ENCODE data around the gene CCDC13. TPM values are rescaled to one million over a fixed set of nuclear protein-coding genes. Genes with fewer than 3 reads are reported as not detected.

The CCDC13 gene
- total and polyA plus RNA-seq, 2 of the 13 experiments (the other 11 are each of a cell fraction or from before 2014, with no cell fraction given): 0.22 to 0.51 TPM

DNA sequence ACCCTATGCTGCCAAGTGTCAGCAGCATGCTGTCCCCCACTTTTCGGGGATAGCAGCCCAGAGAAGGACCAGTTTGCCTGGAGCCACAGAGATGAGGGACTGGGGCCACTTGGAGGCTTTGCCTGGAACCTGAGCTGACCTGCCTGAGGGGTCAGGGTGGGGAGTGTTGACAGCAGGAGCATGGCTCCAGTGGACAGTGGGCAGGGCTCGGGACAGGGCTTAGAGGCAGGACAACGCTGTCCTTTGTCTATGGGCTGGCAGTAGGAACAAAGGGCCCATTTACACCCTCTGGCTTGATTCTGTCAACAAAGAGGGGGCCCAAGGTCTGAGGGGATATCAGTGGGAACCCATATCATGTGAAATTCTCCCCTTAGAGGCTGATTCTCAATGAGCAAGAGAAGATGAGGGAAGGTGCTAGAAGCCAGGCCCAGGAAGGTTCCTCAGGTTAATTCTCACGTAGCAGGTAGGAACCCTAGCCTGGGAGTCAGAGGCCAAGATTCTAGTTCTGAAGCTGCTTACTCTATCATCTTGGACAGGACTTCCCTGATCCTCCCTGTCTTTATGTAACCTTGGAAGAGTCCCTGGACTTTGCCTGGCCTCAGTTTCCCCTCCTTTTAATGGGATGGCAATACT, 40.7 kb downstream of the CCDC13 start (continued):
- TF ChIP-seq ZNF337 (CRISPR knock-in tag; IDR thresholded peaks at IDR 0.05; ENCODE audit: borderline replicate concordance, low read depth) (0 out of 2 replicates have a peak, but pooled peaks have one; percentile 28), ZNF543 (CRISPR knock-in tag; IDR thresholded peaks at IDR 0.05) (peak; percentile 81; the same call in 1 of the 2 replicates), CENPT (CRISPR knock-in tag; IDR thresholded peaks at IDR 0.05; ENCODE audit: low read depth) (no peak), ESRRA (CRISPR knock-in tag; IDR thresholded peaks at IDR 0.05; ENCODE audit: low read depth) (no peak; the same call in 1 of the 2 replicates), EEA1 (CRISPR knock-in tag; IDR thresholded peaks at IDR 0.05; ENCODE audit: borderline replicate concordance) (no peak), KDM4B (CRISPR knock-in tag; IDR thresholded peaks at IDR 0.05) (peak; percentile 20; the same call in 1 of the 2 replicates), CHD2 (IDR thresholded peaks at IDR 0.05; ENCODE audit: low read depth, low read length) (no peak), SNAPC2 (CRISPR knock-in tag; IDR thresholded peaks at IDR 0.05) (peak; percentile 80; the same call in 1 of the 2 replicates), ZNF768 (CRISPR knock-in tag; IDR thresholded peaks at IDR 0.05) (no peak), AHR (CRISPR knock-in tag; IDR thresholded peaks at IDR 0.05) (0 out of 2 replicates have a peak, but pooled peaks have one; percentile 63), GZF1 (CRISPR knock-in tag; IDR thresholded peaks at IDR 0.05) (no peak), LCORL (IDR thresholded peaks at IDR 0.05) (no peak), LCORL (CRISPR knock-in tag; IDR thresholded peaks at IDR 0.05) (peak; percentile 50; the same call in 1 of the 2 replicates), ZNF253 (CRISPR knock-in tag; IDR thresholded peaks at IDR 0.05; ENCODE audit: borderline replicate concordance) (no peak), ZNF678 (CRISPR knock-in tag; IDR thresholded peaks at IDR 0.05) (no peak), HIVEP1 (CRISPR knock-in tag; IDR thresholded peaks at IDR 0.05) (0 out of 2 replicates have a peak, but pooled peaks have one; percentile 33), XRCC5 (optimal IDR thresholded peaks at IDR 0.05; ENCODE audit: low read length) (peak; percentile 68), CBFB (CRISPR knock-in tag; IDR thresholded peaks at IDR 0.05) (0 out of 2 replicates have a peak, but pooled peaks have one; percentile 28), SETDB1 (CRISPR knock-in tag; IDR thresholded peaks at IDR 0.05; ENCODE audit: borderline replicate concordance) (no peak)
- TF ChIP-seq, protein P1, sequence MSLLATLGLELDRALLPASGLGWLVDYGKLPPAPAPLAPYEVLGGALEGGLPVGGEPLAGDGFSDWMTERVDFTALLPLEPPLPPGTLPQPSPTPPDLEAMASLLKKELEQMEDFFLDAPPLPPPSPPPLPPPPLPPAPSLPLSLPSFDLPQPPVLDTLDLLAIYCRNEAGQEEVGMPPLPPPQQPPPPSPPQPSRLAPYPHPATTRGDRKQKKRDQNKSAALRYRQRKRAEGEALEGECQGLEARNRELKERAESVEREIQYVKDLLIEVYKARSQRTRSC (CRISPR knock-in tag; IDR thresholded peaks at IDR 0.05; ENCODE audit: low read depth): 0 out of 2 replicates have a peak, but pooled peaks have one; percentile 42
- TF ChIP-seq, protein P2, sequence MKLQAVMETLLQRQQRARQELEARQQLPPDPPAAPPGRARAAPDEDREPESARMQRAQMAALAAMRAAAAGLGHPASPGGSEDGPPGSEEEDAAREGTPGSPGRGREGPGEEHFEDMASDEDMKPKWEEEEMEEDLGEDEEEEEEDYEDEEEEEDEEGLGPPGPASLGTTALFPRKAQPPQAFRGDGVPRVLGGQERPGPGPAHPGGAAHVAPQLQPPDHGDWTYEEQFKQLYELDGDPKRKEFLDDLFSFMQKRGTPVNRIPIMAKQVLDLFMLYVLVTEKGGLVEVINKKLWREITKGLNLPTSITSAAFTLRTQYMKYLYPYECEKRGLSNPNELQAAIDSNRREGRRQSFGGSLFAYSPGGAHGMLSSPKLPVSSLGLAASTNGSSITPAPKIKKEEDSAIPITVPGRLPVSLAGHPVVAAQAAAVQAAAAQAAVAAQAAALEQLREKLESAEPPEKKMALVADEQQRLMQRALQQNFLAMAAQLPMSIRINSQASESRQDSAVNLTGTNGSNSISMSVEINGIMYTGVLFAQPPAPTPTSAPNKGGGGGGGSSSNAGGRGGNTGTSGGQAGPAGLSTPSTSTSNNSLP (IDR thresholded peaks at IDR 0.05; ENCODE audit: low read depth, low read length): no peak
- TF ChIP-seq, protein P3, sequence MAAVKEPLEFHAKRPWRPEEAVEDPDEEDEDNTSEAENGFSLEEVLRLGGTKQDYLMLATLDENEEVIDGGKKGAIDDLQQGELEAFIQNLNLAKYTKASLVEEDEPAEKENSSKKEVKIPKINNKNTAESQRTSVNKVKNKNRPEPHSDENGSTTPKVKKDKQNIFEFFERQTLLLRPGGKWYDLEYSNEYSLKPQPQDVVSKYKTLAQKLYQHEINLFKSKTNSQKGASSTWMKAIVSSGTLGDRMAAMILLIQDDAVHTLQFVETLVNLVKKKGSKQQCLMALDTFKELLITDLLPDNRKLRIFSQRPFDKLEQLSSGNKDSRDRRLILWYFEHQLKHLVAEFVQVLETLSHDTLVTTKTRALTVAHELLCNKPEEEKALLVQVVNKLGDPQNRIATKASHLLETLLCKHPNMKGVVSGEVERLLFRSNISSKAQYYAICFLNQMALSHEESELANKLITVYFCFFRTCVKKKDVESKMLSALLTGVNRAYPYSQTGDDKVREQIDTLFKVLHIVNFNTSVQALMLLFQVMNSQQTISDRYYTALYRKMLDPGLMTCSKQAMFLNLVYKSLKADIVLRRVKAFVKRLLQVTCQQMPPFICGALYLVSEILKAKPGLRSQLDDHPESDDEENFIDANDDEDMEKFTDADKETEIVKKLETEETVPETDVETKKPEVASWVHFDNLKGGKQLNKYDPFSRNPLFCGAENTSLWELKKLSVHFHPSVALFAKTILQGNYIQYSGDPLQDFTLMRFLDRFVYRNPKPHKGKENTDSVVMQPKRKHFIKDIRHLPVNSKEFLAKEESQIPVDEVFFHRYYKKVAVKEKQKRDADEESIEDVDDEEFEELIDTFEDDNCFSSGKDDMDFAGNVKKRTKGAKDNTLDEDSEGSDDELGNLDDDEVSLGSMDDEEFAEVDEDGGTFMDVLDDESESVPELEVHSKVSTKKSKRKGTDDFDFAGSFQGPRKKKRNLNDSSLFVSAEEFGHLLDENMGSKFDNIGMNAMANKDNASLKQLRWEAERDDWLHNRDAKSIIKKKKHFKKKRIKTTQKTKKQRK (IDR thresholded peaks at IDR 0.05; ENCODE audit: low read length): no peak
- TF ChIP-seq, protein P4, sequence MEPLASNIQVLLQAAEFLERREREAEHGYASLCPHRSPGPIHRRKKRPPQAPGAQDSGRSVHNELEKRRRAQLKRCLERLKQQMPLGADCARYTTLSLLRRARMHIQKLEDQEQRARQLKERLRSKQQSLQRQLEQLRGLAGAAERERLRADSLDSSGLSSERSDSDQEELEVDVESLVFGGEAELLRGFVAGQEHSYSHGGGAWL (CRISPR knock-in tag; IDR thresholded peaks at IDR 0.05): 0 out of 2 replicates have a peak, but pooled peaks have one; percentile 19

Measured in HepG2 (cell line).